Ovary (tissue), 3 donors: ENCODE results near the gene SV2B.

ENCODE experiments used
- EP300 ChIP-seq: sonication (generic); formaldehyde crosslinking; IDR thresholded peaks from one replicate; pipeline ENCODE4 v1.6.1; 2017; ENCODE audit warnings: antibody characterized with exemption
- POLR2A ChIP-seq: fragments of 450-650 bp; IDR thresholded peaks from one replicate; pipeline ENCODE4 v1.6.1; 2017; ENCODE audit warnings: antibody characterized with exemption, mild to moderate bottlenecking, moderate library complexity
- TF ChIP-seq, protein P1 (sequence below), 3 donors: fragments of 450-650 bp in 2 of 3; fragments of 200-600 bp in 1 of 3; IDR thresholded peaks; one replicate each; pipeline versions ENCODE4 v1.5.1 to v1.8.0; 2016 to 2022; ENCODE audit warnings: antibody characterized with exemption in 3 of 3, mild to moderate bottlenecking in 1 of 3
- donor health status: DM: no; HTN: no; CAD: no.

DNA sequence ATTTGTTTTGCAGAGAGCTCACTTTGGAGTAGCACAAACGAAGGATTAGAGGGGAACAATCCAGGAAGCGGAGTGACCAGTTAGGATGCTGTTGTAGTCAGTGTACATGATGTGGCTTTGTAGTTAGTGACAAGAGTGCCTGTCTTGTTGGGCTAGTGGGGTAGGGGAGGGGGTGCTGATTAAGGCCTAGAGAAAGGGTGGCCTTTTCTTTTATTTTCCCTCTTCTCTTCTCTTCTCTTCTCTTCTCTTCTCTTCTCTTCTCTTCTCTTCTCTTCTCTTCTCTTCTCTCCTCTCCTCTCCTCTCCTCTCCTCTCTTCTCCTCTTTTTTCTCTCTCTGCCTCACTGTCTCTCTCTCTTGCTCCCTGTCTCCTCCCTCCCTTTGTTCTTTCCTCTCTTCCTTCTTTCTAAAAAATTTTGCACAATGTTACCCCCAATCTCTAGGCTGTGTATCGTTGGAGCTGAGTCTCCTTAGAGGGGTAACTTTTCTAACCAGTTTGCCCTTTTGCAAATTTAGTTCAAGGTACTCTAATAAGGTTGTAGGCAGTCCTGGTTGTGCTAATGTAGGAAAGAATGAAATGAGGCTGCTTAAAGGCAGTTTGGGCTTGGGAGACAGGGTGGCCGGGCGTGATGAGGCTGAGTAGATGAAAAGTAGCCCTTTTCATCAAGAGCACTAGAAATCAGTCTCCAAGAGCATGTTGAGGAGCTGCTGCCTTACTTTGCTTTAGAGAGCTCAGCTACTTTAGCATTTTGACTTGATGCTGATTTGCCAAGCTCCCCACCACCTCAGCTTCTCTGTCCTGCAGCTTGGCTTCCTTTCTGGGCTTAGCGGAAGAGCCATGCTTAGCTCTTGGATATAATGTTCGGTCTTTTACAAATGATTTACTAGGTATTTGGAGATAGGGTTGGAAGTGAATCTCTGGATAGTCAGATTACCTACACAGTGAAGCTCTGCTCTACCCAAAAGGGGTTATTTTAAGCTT is 58.6 kb downstream of the SV2B start:
- TF ChIP-seq, protein P1, sequence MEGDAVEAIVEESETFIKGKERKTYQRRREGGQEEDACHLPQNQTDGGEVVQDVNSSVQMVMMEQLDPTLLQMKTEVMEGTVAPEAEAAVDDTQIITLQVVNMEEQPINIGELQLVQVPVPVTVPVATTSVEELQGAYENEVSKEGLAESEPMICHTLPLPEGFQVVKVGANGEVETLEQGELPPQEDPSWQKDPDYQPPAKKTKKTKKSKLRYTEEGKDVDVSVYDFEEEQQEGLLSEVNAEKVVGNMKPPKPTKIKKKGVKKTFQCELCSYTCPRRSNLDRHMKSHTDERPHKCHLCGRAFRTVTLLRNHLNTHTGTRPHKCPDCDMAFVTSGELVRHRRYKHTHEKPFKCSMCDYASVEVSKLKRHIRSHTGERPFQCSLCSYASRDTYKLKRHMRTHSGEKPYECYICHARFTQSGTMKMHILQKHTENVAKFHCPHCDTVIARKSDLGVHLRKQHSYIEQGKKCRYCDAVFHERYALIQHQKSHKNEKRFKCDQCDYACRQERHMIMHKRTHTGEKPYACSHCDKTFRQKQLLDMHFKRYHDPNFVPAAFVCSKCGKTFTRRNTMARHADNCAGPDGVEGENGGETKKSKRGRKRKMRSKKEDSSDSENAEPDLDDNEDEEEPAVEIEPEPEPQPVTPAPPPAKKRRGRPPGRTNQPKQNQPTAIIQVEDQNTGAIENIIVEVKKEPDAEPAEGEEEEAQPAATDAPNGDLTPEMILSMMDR (IDR thresholded peaks at IDR 0.05): no peak
- no peak for TF ChIP-seq EP300
- TF ChIP-seq POLR2A: no peak
